Esophagus (tissue), 2 donors: ENCODE measurements around the gene GAPDH. TPM values are rescaled to one million over a fixed set of nuclear protein-coding genes. Genes with fewer than 3 reads are reported as not detected.
"Not testable (repeated sequence)": the region's sequence is repeated elsewhere in the genome, so short reads cannot be mapped to it uniquely, and the experiment has no call there.

Experiments used
- H3K27ac ChIP-seq, 2 donors: one replicate each; pipeline ENCODE4 v1.5.1; 2013; ENCODE audit warnings: low read depth in 2 of 2, mild to moderate bottlenecking in 2 of 2, inconsistent platforms in 1 of 2, low read length in 1 of 2, moderate library complexity in 1 of 2
- H3K27me3 ChIP-seq, 2 donors: one replicate each; pipeline ENCODE4 v1.6.1; 2013; ENCODE audit warnings: low read length in 2 of 2, control low read depth in 1 of 2, mild to moderate bottlenecking in 1 of 2; ENCODE audit not compliant: insufficient read depth in 2 of 2, control insufficient read depth in 1 of 2
- H3K36me3 ChIP-seq, 2 donors: one replicate each; pipeline ENCODE4 v1.6.1; 2013; ENCODE audit warnings: low read length in 1 of 2; ENCODE audit not compliant: control insufficient read depth in 2 of 2, insufficient read depth in 2 of 2
- H3K4me1 ChIP-seq, 2 donors: one replicate each; pipeline ENCODE4 v1.6.1; 2013; ENCODE audit warnings: low read length in 1 of 2; ENCODE audit not compliant: control insufficient read depth in 2 of 2, insufficient read depth in 2 of 2
- H3K4me3 ChIP-seq, 2 donors: one replicate each; pipeline ENCODE4 v1.5.1; 2013; ENCODE audit warnings: low read length in 2 of 2, mild to moderate bottlenecking in 2 of 2, low read depth in 1 of 2, moderate library complexity in 1 of 2
- H3K9me3 ChIP-seq, 2 donors: one replicate each; pipeline ENCODE4 v1.6.1; 2013; ENCODE audit warnings: mild to moderate bottlenecking in 2 of 2, low read depth in 1 of 2, low read length in 1 of 2, moderate library complexity in 1 of 2; ENCODE audit not compliant: control insufficient read depth in 2 of 2, insufficient read depth in 1 of 2
- WGBS, 2 donors: extraction: QIAGEN DNeasy Blood & Tissue Kit; methylation state at CpG; one replicate each; pipeline ENCODE4 v1.1.7; 2013; 5-methylcytosine and 5-hydroxymethylcytosine counted together
- polyA plus RNA-seq, 2 donors: library from polyadenylated mRNA; stranded (reverse); fragments of 200-250 nt; gene quantifications; one replicate each; pipeline ENCODE4 v1.2.3, GENCODE V29; 2013
- donor health status: healthy with polysubstance abuse.
- donor health status: Bipolar disorder and iron deficiency.

The GAPDH gene
- polyA plus RNA-seq, 2 donors: 2,765 to 3,567 TPM

GRCh38 chr12:6550294-6551062, 16.2 kb downstream of the GAPDH start:
- H3K27me3 ChIP-seq: no peaks in the 10 kb centered on the region
- H3K4me1 ChIP-seq: peaks cover 13 to 15% of the 10 kb centered on the region in 2 donors
- H3K4me3 ChIP-seq: no peak overlapping the region
- H3K36me3 ChIP-seq: peaks cover 0 to 19% of the 10 kb centered on the region in 2 donors
- H3K9me3 ChIP-seq: no peaks in the 10 kb centered on the region
- 82 to 86% methylated on average over 24 of the region's 24 CpGs for WGBS, 2 donors
- peak overlapping the region; percentile 74 to 95 for H3K27ac ChIP-seq

GRCh38 chr12:6551063-6551461, 16.7 kb downstream of the GAPDH start:
- Histone ChIP-seq H3K27ac (peak overlapping the region; percentile 74 to 95), H3K4me1 (peaks cover 13 to 15% of the 10 kb centered on the region in 2 donors), H3K4me3 (peak overlapping the region in 1 of 2 donors; percentile 1), H3K27me3 (no peaks in the 10 kb centered on the region), H3K9me3 (no peaks in the 10 kb centered on the region), H3K36me3 (peaks cover 0 to 18% of the 10 kb centered on the region in 2 donors)
- WGBS, 2 donors: 38 to 49% methylated on average over 18 of the region's 18 CpGs

DNA sequence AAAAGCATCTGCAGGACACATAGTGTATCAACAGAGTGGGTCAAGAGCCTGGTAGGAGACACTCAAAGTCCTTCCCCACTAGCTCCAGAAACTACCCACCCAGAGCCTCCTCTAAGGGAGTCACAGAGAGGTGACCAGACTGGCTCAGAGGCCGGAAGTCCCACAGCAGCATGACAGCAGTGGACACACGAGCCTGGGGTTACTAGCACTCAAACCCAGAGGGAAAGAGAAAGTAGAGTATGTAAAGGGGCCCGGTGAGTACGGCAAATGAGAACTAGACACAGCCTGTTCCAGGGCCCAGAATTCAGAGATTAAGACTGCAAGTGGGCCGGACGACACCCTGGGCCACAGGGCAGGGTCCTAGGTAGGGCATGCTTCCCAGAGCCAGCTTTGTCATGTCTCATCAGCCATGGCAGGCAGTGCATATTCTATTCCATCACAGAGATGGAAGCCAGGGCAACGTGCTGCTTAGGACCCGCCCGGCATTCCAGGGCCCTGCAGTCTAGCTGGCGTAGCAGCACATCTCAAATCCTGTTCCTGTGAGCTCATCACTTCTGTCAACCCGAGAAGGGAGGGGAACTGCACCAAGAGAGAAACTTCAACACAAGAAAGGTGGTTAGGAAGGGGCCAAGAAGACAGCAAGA, 17.3 kb downstream of the GAPDH start:
- 33 to 47% methylated on average over 11 of the region's 11 CpGs for WGBS, 2 donors
- Histone ChIP-seq H3K4me3 (no peak overlapping the region), H3K27ac (peak overlapping the region; percentile 74 to 95), H3K4me1 (peaks cover 13 to 15% of the 10 kb centered on the region in 2 donors), H3K27me3 (no peaks in the 10 kb centered on the region), H3K36me3 (peaks cover under 1 to 16% of the 10 kb centered on the region in 2 donors), H3K9me3 (no peaks in the 10 kb centered on the region)

DNA sequence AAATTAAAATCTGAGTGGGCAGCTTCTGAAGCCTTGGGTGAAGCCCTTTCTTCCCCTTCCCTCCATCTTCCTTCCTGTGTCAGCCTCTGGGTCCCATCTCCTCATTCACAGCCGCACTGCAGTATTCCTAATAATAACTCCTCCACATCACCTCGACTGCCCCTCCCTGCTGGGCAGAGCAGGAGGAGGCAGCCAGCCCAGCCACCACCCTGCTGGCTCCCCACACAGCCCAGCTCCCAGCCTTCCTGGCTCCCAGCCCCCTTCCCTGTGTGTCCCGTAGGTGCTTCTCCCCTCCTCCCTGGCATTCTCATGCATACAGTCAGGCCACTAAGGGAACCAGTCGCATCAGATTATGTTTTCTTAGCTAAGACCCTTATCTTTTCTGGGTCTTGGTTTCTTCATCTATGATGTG, 17.8 kb downstream of the GAPDH start:
- peaks cover 13 to 15% of the 10 kb centered on the region in 2 donors for H3K4me1 ChIP-seq
- no peaks in the 10 kb centered on the region for H3K27me3 ChIP-seq
- 19 to 45% methylated on average over 4 of the region's 4 CpGs for WGBS, 2 donors
- no peak overlapping the region for H3K4me3 ChIP-seq
- peaks cover 4 to 21% of the 10 kb centered on the region in 2 donors for H3K36me3 ChIP-seq
- peak overlapping the region; percentile 74 to 95 for H3K27ac ChIP-seq
- no peaks in the 10 kb centered on the region for H3K9me3 ChIP-seq

- peaks cover 13 to 15% of the 10 kb centered on the region in 2 donors for H3K4me1 ChIP-seq
- peaks cover 4 to 20% of the 10 kb centered on the region in 2 donors for H3K36me3 ChIP-seq
- H3K27me3 ChIP-seq: no peaks in the 10 kb centered on the region
- H3K9me3 ChIP-seq: no peaks in the 10 kb centered on the region
- no peak overlapping the region for H3K4me3 ChIP-seq
- peak overlapping the region; percentile 74 to 95 for H3K27ac ChIP-seq
- 47 to 53% methylated on average over 15 of the region's 15 CpGs for WGBS, 2 donors
These were observed 18.9 kb downstream of the GAPDH start for GRCh38 chr12:6553051-6553868.

GRCh38 chr12:6554168-6555017, 20.1 kb downstream of the GAPDH start:
- H3K9me3 ChIP-seq: no peaks in the 10 kb centered on the region
- peak overlapping the region; percentile 64 for H3K4me3 ChIP-seq
- H3K27me3 ChIP-seq: no peaks in the 10 kb centered on the region
- H3K27ac ChIP-seq: peak overlapping the region; percentile 62 to 70
- H3K36me3 ChIP-seq: peaks cover 4 to 15% of the 10 kb centered on the region in 2 donors
- H3K4me1 ChIP-seq: peaks cover 13 to 15% of the 10 kb centered on the region in 2 donors
- WGBS, 2 donors: 31 to 36% methylated on average over 22 of the region's 22 CpGs

DNA sequence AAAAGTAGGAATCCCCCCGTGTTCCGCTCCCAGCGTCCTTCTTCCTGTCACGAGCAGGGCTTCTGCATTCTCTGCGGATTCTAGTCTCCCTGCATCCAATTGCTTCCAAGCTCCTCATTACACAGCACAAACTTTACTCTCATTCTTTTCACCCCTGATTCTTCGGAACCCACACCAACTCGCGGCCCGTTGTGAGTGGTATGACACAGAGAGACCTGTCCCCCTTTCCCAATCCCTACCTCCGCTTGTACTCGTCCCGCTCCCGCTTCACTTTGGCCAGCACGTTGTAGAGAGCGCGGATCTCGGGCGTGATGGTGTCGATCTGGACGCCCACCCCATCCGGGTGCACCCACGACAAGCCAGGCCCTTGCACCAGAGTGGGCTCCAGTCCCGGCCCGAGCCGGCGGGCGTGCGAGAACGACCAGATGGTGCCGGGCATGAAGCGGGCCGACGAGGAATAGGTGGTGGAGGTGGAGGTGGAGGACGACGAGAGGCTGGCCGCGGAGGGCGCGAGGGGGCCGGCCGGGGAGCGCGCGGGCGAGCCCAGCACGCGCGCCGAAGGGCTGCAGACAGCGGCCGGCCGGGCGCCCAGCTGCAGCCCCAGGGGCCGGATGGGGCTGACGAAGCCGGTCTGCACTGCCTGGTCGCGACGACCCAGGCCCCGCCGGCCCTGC, 20.8 kb downstream of the GAPDH start:
- no peaks in the 10 kb centered on the region for H3K27me3 ChIP-seq
- no peaks in the 10 kb centered on the region for H3K9me3 ChIP-seq
- peaks cover 13 to 15% of the 10 kb centered on the region in 2 donors for H3K4me1 ChIP-seq
- H3K4me3 ChIP-seq: peak overlapping the region; percentile 64
- peak overlapping the region; percentile 62 to 70 for H3K27ac ChIP-seq
- peaks cover 11 to 18% of the 10 kb centered on the region in 2 donors for H3K36me3 ChIP-seq
- WGBS, 2 donors: 29 to 45% methylated on average over 49 to 61 of the region's 61 CpGs

GRCh38 chr12:6556496-6556817, 22.1 kb downstream of the GAPDH start:
- not testable (repeated sequence) for H3K9me3 ChIP-seq, H3K4me1 ChIP-seq, H3K4me3 ChIP-seq, H3K27me3 ChIP-seq
- WGBS, 2 donors: 89 to 91% methylated on average over 7 of the region's 7 CpGs
- Histone ChIP-seq H3K36me3 (peaks cover 18 to 29% of the 10 kb centered on the region in 2 donors), H3K27ac (peak overlapping the region in 1 of 2 donors; percentile 47)
